Tibial nerve (tissue), 4 donors: ENCODE data around the gene MBL2. TPM values are rescaled to one million over a fixed set of nuclear protein-coding genes. Genes with fewer than 3 reads are reported as not detected.

Source experiments
- DNase-seq, 2 donors: peaks; one replicate each; pipeline ENCODE4 v3.0.0-alpha.2; 2019; ENCODE audit warnings: low spot score in 2 of 2
- H3K27ac ChIP-seq, 4 donors: fragments of 200-600 bp; sonication (generic) in 3 of 4; one replicate each; pipeline ENCODE4 v1.5.1; 2017 to 2019; ENCODE audit warnings: mild to moderate bottlenecking in 1 of 4
- H3K27me3 ChIP-seq, 2 donors: fragments of 200-600 bp; sonication (generic) in 1 of 2; one replicate each; pipeline versions ENCODE4 v1.5.1 to v1.6.0; 2017 to 2019
- H3K36me3 ChIP-seq, 3 donors: fragments of 200-600 bp; sonication (generic); one replicate each; pipeline ENCODE4 v1.5.1; 2018 to 2019
- H3K4me1 ChIP-seq, 4 donors: fragments of 200-600 bp; sonication (generic) in 3 of 4; one replicate each; pipeline ENCODE4 v1.5.1; 2017 to 2019
- H3K4me3 ChIP-seq, 4 donors: fragments of 200-600 bp; sonication (generic) in 3 of 4; one replicate each; pipeline ENCODE4 v1.5.1; 2017 to 2019; ENCODE audit warnings: mild to moderate bottlenecking in 1 of 4, moderate library complexity in 1 of 4
- H3K9me3 ChIP-seq, 4 donors: fragments of 200-600 bp; sonication (generic) in 3 of 4; one replicate each; pipeline ENCODE4 v1.5.1; 2017 to 2019
- CTCF ChIP-seq, 5 experiments: fragments of 200-600 bp in 3 of 5; fragments of 450-650 bp in 2 of 5; sonication (generic) in 3 of 5; IDR thresholded peaks; one replicate each; pipeline ENCODE4 v1.5.1; 2016 to 2019; ENCODE audit warnings: antibody characterized with exemption in 5 of 5, mild to moderate bottlenecking in 3 of 5, moderate library complexity in 2 of 5
- EP300 ChIP-seq, 2 donors: sonication (generic); formaldehyde crosslinking; IDR thresholded peaks; one replicate each; pipeline ENCODE4 v1.6.1; 2017; ENCODE audit warnings: antibody characterized with exemption in 2 of 2, mild to moderate bottlenecking in 1 of 2
- POLR2A ChIP-seq, 2 donors: fragments of 450-650 bp; IDR thresholded peaks; one replicate each; pipeline ENCODE4 v1.6.1; 2017; ENCODE audit warnings: antibody characterized with exemption in 2 of 2, mild to moderate bottlenecking in 2 of 2, moderate library complexity in 2 of 2
- WGBS, 2 donors: methylation state at CpG; one replicate each; pipeline ENCODE4 v1.1.5; 2018; 5-methylcytosine and 5-hydroxymethylcytosine counted together
- total RNA-seq, 4 donors: library from RNA; depleted of rRNA; stranded (reverse); fragments of >200 nt; gene quantifications; one replicate each; pipeline ENCODE4 v1.1.0, GENCODE V29; 2016

Gene MBL2
- total RNA-seq, 4 donors from 2014 or later, result 0.21 to 0.22 TPM; not detected in 2

- no peak overlapping the region for H3K4me3 ChIP-seq
- H3K4me1 ChIP-seq, result peaks cover 0 to 2% (median 0%) of the 10 kb centered on the region in 4 donors
- H3K27me3 ChIP-seq, result no peaks in the 10 kb centered on the region
- no peak for TF ChIP-seq CTCF (IDR thresholded peaks at IDR 0.05)
- TF ChIP-seq POLR2A (IDR thresholded peaks at IDR 0.05), result no peak
- no peak for TF ChIP-seq EP300 (IDR thresholded peaks at IDR 0.05)
- no peak overlapping the region for H3K27ac ChIP-seq
- 91 to 92% methylated on average over 5 of the region's 5 CpGs for WGBS, 2 donors
- no peak for DNase-seq
- no peaks in the 10 kb centered on the region for H3K36me3 ChIP-seq
- no peaks in the 10 kb centered on the region for H3K9me3 ChIP-seq
Observed at GRCh38 chr10:52762088-52762487, 10.5 kb downstream of the MBL2 start.

- no peak for DNase-seq
- Histone ChIP-seq H3K4me3 (no peak overlapping the region), H3K4me1 (peaks cover 0 to 2% (median 0%) of the 10 kb centered on the region in 4 donors), H3K27me3 (no peaks in the 10 kb centered on the region), H3K9me3 (no peaks in the 10 kb centered on the region), H3K36me3 (no peaks in the 10 kb centered on the region), H3K27ac (no peak overlapping the region)
- TF ChIP-seq CTCF (IDR thresholded peaks at IDR 0.05), result no peak
- no peak for TF ChIP-seq POLR2A (IDR thresholded peaks at IDR 0.05)
- TF ChIP-seq EP300 (IDR thresholded peaks at IDR 0.05), result no peak
- WGBS, 2 donors, result 41 to 49% methylated on average over 3 of the region's 3 CpGs
Observed at GRCh38 chr10:52759154-52759553, 13.4 kb downstream of the MBL2 start.

- Histone ChIP-seq H3K27me3 (no peaks in the 10 kb centered on the region), H3K36me3 (no peaks in the 10 kb centered on the region), H3K4me1 (peaks cover 0 to 2% (median 0%) of the 10 kb centered on the region in 4 donors), H3K9me3 (no peaks in the 10 kb centered on the region), H3K4me3 (no peak overlapping the region), H3K27ac (no peak overlapping the region)
- WGBS, 2 donors, result 84 to 91% methylated on average over 2 of the region's 2 CpGs
- TF ChIP-seq CTCF (IDR thresholded peaks at IDR 0.05) (no peak), POLR2A (IDR thresholded peaks at IDR 0.05) (no peak), EP300 (IDR thresholded peaks at IDR 0.05) (no peak)
- DNase-seq, result no peak
Observed at GRCh38 chr10:52758406-52758805, 14.2 kb downstream of the MBL2 start.

GRCh38 chr10:52757773-52758172 lies 14.8 kb downstream of the MBL2 start:
- Histone ChIP-seq H3K27me3 (no peaks in the 10 kb centered on the region), H3K9me3 (no peaks in the 10 kb centered on the region), H3K36me3 (no peaks in the 10 kb centered on the region), H3K4me1 (peaks cover 0 to 2% (median 0%) of the 10 kb centered on the region in 4 donors), H3K27ac (no peak overlapping the region), H3K4me3 (no peak overlapping the region)
- DNase-seq, result no peak
- TF ChIP-seq EP300 (IDR thresholded peaks at IDR 0.05) (no peak), POLR2A (IDR thresholded peaks at IDR 0.05) (no peak), CTCF (IDR thresholded peaks at IDR 0.05) (no peak)
- WGBS, 2 donors, result 37 to 49% methylated on average over 6 of the region's 6 CpGs

- peaks cover 0 to 2% (median 0%) of the 10 kb centered on the region in 4 donors for H3K4me1 ChIP-seq
- H3K4me3 ChIP-seq, result no peak overlapping the region
- no peak for DNase-seq
- no peak for TF ChIP-seq EP300 (IDR thresholded peaks at IDR 0.05)
- TF ChIP-seq CTCF (IDR thresholded peaks at IDR 0.05), result no peak
- TF ChIP-seq POLR2A (IDR thresholded peaks at IDR 0.05), result no peak
- 74 to 80% methylated on average over 4 of the region's 4 CpGs for WGBS, 2 donors
- no peak overlapping the region for H3K27ac ChIP-seq
- no peaks in the 10 kb centered on the region for H3K27me3 ChIP-seq
- no peaks in the 10 kb centered on the region for H3K9me3 ChIP-seq
- no peaks in the 10 kb centered on the region for H3K36me3 ChIP-seq
Observed at GRCh38 chr10:52756966-52757365, 15.6 kb downstream of the MBL2 start.
